Measurements from ENCODE around the gene MKS1.
A peak's percentile ranks its signal among the peaks of the same experiment; 100 is the strongest.

The MKS1 gene

DNA sequence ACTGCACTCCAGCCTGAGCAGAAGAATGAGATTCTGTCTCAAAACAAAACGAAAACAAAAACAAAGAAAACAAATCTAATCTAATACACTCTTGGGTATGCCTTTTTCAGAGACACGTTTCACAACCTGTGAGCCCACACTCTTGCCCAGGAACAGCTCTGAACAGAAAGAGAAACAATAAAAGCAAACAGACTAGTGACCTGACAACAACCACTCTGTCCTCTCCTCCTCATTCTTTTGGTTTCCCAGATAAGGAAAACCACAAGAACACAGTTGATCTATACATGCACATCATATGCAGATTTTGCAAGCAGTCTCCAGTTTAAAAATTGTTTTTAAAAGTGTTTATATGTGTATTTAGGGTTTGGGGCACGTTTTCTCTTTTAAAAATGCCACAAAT, 1.3 kb downstream of the MKS1 start:
- Histone ChIP-seq H3K36me3 (ENCODE audit: insufficient read depth, low read length) (no peaks in the 10 kb centered on the region), H3K9ac (ENCODE audit: low read length) (no peak overlapping the region), H3K79me2 (ENCODE audit: insufficient read depth, low read length) (no peaks in the 10 kb centered on the region), H3F3A (ENCODE audit: insufficient read depth, low read length) (no peaks in the 10 kb centered on the region), H3K4me3 (ENCODE audit: low read depth, low read length, poor library complexity, severe bottlenecking) (no peak overlapping the region), H3K4me2 (ENCODE audit: low read length) (no peak overlapping the region), H3K27me3 (ENCODE audit: insufficient read depth, low read length) (no peaks in the 10 kb centered on the region), H3K9me3 (ENCODE audit: low read length) (no peaks in the 10 kb centered on the region), H3K27ac (ENCODE audit: low read depth, low read length, poor library complexity, severe bottlenecking) (no peak overlapping the region), H4K20me1 (ENCODE audit: insufficient read depth, low read length) (no peaks in the 10 kb centered on the region), H3K4me1 (ENCODE audit: insufficient read depth, low read length, severe bottlenecking) (peaks cover 18% of the 10 kb centered on the region), H2AFZ (ENCODE audit: low read length) (no peak overlapping the region), H3K9me2 (ENCODE audit: low read depth, low read length) (no peaks in the 10 kb centered on the region)
- TF ChIP-seq, protein P1, sequence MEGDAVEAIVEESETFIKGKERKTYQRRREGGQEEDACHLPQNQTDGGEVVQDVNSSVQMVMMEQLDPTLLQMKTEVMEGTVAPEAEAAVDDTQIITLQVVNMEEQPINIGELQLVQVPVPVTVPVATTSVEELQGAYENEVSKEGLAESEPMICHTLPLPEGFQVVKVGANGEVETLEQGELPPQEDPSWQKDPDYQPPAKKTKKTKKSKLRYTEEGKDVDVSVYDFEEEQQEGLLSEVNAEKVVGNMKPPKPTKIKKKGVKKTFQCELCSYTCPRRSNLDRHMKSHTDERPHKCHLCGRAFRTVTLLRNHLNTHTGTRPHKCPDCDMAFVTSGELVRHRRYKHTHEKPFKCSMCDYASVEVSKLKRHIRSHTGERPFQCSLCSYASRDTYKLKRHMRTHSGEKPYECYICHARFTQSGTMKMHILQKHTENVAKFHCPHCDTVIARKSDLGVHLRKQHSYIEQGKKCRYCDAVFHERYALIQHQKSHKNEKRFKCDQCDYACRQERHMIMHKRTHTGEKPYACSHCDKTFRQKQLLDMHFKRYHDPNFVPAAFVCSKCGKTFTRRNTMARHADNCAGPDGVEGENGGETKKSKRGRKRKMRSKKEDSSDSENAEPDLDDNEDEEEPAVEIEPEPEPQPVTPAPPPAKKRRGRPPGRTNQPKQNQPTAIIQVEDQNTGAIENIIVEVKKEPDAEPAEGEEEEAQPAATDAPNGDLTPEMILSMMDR (IDR thresholded peaks at IDR 0.05; ENCODE audit: low read length), result no peak
- no peak for TF ChIP-seq EZH2 (IDR thresholded peaks at IDR 0.05; ENCODE audit: borderline replicate concordance, low read length)

DNA sequence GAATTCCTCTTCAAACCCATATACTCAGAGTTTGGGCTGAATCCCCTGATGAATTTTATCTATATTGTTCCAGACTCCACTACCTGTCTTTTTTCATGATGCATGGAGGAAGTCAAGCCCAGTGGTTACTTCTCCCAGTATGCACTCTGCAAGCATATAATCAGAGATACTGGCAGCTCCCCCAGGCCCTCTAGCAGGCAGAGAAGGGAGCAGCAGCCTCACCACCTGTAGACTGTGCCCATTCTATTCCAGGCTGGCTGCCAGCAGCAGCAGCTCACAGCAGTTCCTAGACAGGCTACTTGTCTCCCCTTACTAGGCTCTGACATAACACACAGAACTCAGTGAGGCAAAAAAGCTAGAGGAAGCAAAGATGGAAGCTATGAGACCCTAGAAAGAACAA, 3.4 kb downstream of the MKS1 start:
- Histone ChIP-seq H3K4me2 (ENCODE audit: low read length) (no peak overlapping the region), H2AFZ (ENCODE audit: low read length) (no peak overlapping the region), H3F3A (ENCODE audit: insufficient read depth, low read length) (no peaks in the 10 kb centered on the region), H3K9ac (ENCODE audit: low read length) (no peak overlapping the region), H3K9me2 (ENCODE audit: low read depth, low read length) (no peaks in the 10 kb centered on the region), H3K27me3 (ENCODE audit: insufficient read depth, low read length) (no peaks in the 10 kb centered on the region), H3K4me1 (ENCODE audit: insufficient read depth, low read length, severe bottlenecking) (peaks cover 18% of the 10 kb centered on the region), H3K9me3 (ENCODE audit: low read length) (no peaks in the 10 kb centered on the region), H3K27ac (ENCODE audit: low read depth, low read length, poor library complexity, severe bottlenecking) (no peak overlapping the region), H3K36me3 (ENCODE audit: insufficient read depth, low read length) (0 out of 2 replicates have a peak, but pooled peaks cover 3% of the 10 kb centered on the region), H3K79me2 (ENCODE audit: insufficient read depth, low read length) (no peaks in the 10 kb centered on the region), H3K4me3 (ENCODE audit: low read depth, low read length, poor library complexity, severe bottlenecking) (no peak overlapping the region), H4K20me1 (ENCODE audit: insufficient read depth, low read length) (no peaks in the 10 kb centered on the region)
- TF ChIP-seq, protein P1 (IDR thresholded peaks at IDR 0.05; ENCODE audit: low read length), result peak; percentile 38; the same call in 1 of the 2 replicates
- no peak for TF ChIP-seq EZH2 (IDR thresholded peaks at IDR 0.05; ENCODE audit: borderline replicate concordance, low read length)

DNA sequence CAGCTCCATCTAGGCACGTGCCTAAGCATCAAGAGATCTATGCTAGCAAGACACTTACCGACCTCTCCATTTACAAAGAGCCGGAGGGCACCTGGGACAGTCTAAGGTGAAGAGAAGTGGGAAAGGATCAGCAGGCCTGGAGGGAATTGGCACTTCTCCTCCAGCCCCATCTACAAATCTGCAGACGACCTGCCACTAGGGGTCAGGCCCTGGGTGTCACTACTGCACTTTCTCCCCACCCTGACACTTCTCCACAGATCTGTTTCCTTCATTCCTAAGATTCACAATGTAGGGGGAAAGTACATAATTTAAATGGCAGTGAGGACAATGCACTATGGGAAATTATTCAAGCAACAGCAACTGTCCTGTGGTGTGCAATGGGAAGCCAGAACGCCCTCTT, 8.1 kb downstream of the MKS1 start:
- no peak overlapping the region for H2AFZ ChIP-seq (ENCODE audit: low read length)
- H3K9me2 ChIP-seq (ENCODE audit: low read depth, low read length), result no peaks in the 10 kb centered on the region
- H3K36me3 ChIP-seq (ENCODE audit: insufficient read depth, low read length), result 0 out of 2 replicates have a peak, but pooled peaks cover 3% of the 10 kb centered on the region
- no peak overlapping the region for H3K4me2 ChIP-seq (ENCODE audit: low read length)
- no peak overlapping the region for H3K4me3 ChIP-seq (ENCODE audit: low read depth, low read length, poor library complexity, severe bottlenecking)
- no peaks in the 10 kb centered on the region for H3F3A ChIP-seq (ENCODE audit: insufficient read depth, low read length)
- H3K27ac ChIP-seq (ENCODE audit: low read depth, low read length, poor library complexity, severe bottlenecking), result no peak overlapping the region
- H3K4me1 ChIP-seq (ENCODE audit: insufficient read depth, low read length, severe bottlenecking), result no peaks in the 10 kb centered on the region
- H3K27me3 ChIP-seq (ENCODE audit: insufficient read depth, low read length), result no peaks in the 10 kb centered on the region
- H3K79me2 ChIP-seq (ENCODE audit: insufficient read depth, low read length), result no peaks in the 10 kb centered on the region
- H3K9ac ChIP-seq (ENCODE audit: low read length), result no peak overlapping the region
- TF ChIP-seq, protein P1 (IDR thresholded peaks at IDR 0.05; ENCODE audit: low read length), result peak; percentile 51; the same call in 1 of the 2 replicates
- no peak for TF ChIP-seq EZH2 (IDR thresholded peaks at IDR 0.05; ENCODE audit: borderline replicate concordance, low read length)
- no peaks in the 10 kb centered on the region for H4K20me1 ChIP-seq (ENCODE audit: insufficient read depth, low read length)
- no peaks in the 10 kb centered on the region for H3K9me3 ChIP-seq (ENCODE audit: low read length)
